Body of pancreas (tissue), 4 donors: ENCODE data around the gene CYS1. TPM values are rescaled to one million over a fixed set of nuclear protein-coding genes. Genes with fewer than 3 reads are reported as not detected.

Source experiments
- ATAC-seq: fragments of 150-250 bp; one replicate; pipeline ENCODE4 v1.9.1; 2016
- DNase-seq, 4 donors: peaks; one replicate each; pipeline ENCODE4 v3.0.0-alpha.2; 2019
- H3K27ac ChIP-seq, 4 donors: fragments of 200-600 bp; sonication (generic); 1 replicate in 3 of 4; 2 replicates in 1 of 4; pipeline versions ENCODE4 v1.5.1 to v1.6.1; 2016 to 2019; ENCODE audit warnings: mild to moderate bottlenecking in 1 of 4, mixed read lengths in 1 of 4, moderate library complexity in 1 of 4
- H3K27me3 ChIP-seq, 2 donors: fragments of 200-600 bp; sonication (generic); one replicate each; pipeline ENCODE4 v1.6.0; 2016; ENCODE audit warnings: mild to moderate bottlenecking in 1 of 2
- H3K36me3 ChIP-seq, 2 donors: fragments of 200-600 bp; sonication (generic); replicated peaks in 1 of 2; 2 replicates each; pipeline ENCODE4 v1.5.1; 2016; ENCODE audit warnings: low read depth in 2 of 2; ENCODE audit not compliant: insufficient read depth in 1 of 2
- H3K4me1 ChIP-seq: fragments of 200-600 bp; sonication (generic); one replicate; pipeline ENCODE4 v1.6.0; 2016
- H3K4me3 ChIP-seq, 2 donors: fragments of 200-600 bp; sonication (generic); 1 replicate in 1 of 2; 2 replicates in 1 of 2; pipeline ENCODE4 v1.5.1; 2016 to 2019
- H3K9me3 ChIP-seq, 3 donors: fragments of 200-600 bp; sonication (generic); 1 replicate in 2 of 3; 2 replicates in 1 of 3; pipeline ENCODE4 v1.5.1; 2016
- POLR2A ChIP-seq, 3 donors: fragments of 450-650 bp; IDR thresholded peaks; one replicate each; pipeline ENCODE4 v1.6.1; 2016; ENCODE audit warnings: antibody characterized with exemption in 3 of 3, mild to moderate bottlenecking in 2 of 3
- WGBS, 2 donors: methylation state at CpG; one replicate each; pipeline ENCODE4 v1.1.5; 2017; 5-methylcytosine and 5-hydroxymethylcytosine counted together
- intact Hi-C: fragments of 100-400 bp; cut with DNase I; formaldehyde crosslinking; loops from one replicate; pipeline ENCODE4 v1.15.1; 2023
- total RNA-seq, 2 donors: library from RNA; depleted of rRNA; stranded (reverse); fragments of >200 nt; gene quantifications; one replicate each; pipeline ENCODE4 v1.1.0, GENCODE V29; 2016
- TF ChIP-seq, protein P1 (sequence below), 7 experiments: fragments of 450-650 bp in 4 of 7; fragments of 200-600 bp in 3 of 7; sonication (generic) in 3 of 7; IDR thresholded peaks; one replicate each; pipeline ENCODE4 v1.5.1; 2016 to 2019; ENCODE audit warnings: antibody characterized with exemption in 7 of 7

The CYS1 gene
- total RNA-seq, 2 donors from 2014 or later = 30.4 to 36.6 TPM

DNA sequence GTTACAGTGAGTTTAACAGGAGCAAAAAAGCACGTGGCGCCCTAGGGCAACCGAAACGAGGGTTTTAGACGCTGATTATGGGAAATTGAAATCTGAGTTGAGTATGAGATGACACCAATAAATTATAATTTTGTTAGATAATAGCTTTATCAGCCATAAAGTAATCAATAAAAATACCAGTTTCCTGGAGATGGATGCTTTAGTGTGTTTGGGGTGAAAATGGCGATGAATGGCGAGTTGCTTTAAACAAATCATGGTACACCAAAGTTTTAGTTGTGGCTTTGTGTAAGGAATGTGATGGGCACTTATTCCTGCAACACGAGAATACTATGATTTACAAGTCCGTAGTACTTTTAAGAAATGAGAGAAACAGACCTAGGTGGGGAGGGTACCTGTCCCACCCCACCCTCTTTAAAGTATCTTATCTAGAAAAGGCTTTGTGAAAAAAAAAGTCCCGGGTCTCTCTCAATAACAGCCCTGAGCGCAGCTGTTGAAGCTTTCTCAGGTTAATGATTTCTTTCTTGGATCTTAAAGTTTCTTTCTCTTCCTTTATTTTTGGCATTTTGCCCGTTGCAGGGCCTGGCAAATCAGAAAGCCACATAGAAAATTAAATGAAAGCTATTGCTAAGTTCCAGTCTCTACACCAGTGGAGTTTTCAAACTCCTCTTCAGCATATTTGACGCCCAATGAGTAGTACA lies 40.8 kb upstream of the CYS1 start:
- TF ChIP-seq, protein P1, sequence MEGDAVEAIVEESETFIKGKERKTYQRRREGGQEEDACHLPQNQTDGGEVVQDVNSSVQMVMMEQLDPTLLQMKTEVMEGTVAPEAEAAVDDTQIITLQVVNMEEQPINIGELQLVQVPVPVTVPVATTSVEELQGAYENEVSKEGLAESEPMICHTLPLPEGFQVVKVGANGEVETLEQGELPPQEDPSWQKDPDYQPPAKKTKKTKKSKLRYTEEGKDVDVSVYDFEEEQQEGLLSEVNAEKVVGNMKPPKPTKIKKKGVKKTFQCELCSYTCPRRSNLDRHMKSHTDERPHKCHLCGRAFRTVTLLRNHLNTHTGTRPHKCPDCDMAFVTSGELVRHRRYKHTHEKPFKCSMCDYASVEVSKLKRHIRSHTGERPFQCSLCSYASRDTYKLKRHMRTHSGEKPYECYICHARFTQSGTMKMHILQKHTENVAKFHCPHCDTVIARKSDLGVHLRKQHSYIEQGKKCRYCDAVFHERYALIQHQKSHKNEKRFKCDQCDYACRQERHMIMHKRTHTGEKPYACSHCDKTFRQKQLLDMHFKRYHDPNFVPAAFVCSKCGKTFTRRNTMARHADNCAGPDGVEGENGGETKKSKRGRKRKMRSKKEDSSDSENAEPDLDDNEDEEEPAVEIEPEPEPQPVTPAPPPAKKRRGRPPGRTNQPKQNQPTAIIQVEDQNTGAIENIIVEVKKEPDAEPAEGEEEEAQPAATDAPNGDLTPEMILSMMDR (IDR thresholded peaks at IDR 0.05) = no peak
- no peak for TF ChIP-seq POLR2A (IDR thresholded peaks at IDR 0.05)
- Histone ChIP-seq H3K27ac (peak overlapping the region; percentile 81 to 92 (median 87)), H3K27me3 (no peaks in the 10 kb centered on the region), H3K9me3 (no peaks in the 10 kb centered on the region), H3K4me3 (peak overlapping the region; percentile 47 to 68), H3K36me3 (no peaks in the 10 kb centered on the region), H3K4me1 (peaks cover 34% of the 10 kb centered on the region)
- ATAC-seq = no peak
- intact Hi-C loops = no loop called here
- peak in 3 of 4 donors; percentile 31 to 61 (median 48) for DNase-seq
- WGBS, 2 donors = 12 to 13% methylated on average over 13 of the region's 13 CpGs

DNA sequence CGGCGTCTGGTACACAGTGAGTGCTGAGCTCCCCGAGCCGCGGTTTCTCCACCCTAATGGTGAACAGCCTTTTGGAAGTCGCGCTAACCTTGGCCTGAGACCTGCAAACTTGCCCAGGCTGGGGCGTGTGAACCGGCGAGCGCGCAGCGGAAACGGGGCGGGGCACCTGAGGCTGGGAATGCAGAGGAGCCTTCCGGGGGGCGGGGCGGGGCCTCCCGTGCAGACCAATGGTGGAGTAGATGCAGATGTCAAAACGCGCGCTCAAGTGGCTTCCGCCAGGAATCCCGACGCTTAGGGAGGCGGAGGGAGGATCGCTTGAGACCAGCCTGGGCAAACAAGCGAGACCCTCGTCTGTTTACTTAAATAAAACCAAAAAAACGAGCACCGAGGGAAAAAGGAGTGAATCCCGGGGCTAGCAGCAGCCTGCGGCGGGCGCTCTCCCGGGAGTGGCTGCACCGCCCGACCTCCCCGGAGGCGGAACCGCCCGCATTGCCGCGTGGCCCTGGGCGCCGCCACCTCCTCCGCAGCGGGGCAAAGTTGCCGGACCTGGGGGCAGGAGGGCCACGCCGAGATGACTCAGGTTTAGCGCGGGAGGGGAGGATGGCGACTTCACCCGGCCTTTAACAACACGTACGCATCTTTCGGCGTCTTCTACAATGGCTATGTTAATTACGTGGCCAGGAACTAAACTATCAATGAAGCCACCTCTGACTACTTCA lies 40.1 kb upstream of the CYS1 start:
- WGBS, 2 donors = 0 to 1% methylated on average over 31 to 56 of the region's 60 CpGs
- no peaks in the 10 kb centered on the region for H3K36me3 ChIP-seq
- TF ChIP-seq POLR2A (IDR thresholded peaks at IDR 0.05) = peak; percentile 34 to 81 (median 77)
- TF ChIP-seq, protein P1 (IDR thresholded peaks at IDR 0.05) = peak in 2 of 7 experiments; percentile 16 to 20
- H3K9me3 ChIP-seq = no peaks in the 10 kb centered on the region
- H3K4me3 ChIP-seq = peak overlapping the region; percentile 47 to 68
- ATAC-seq (peak; percentile 92), DNase-seq (peak; percentile 97 to 98 (median 97))
- H3K27me3 ChIP-seq = no peaks in the 10 kb centered on the region
- intact Hi-C loops = no loop called here
- peaks cover 34% of the 10 kb centered on the region for H3K4me1 ChIP-seq
- H3K27ac ChIP-seq = peak overlapping the region; percentile 81 to 92 (median 87)

DNA sequence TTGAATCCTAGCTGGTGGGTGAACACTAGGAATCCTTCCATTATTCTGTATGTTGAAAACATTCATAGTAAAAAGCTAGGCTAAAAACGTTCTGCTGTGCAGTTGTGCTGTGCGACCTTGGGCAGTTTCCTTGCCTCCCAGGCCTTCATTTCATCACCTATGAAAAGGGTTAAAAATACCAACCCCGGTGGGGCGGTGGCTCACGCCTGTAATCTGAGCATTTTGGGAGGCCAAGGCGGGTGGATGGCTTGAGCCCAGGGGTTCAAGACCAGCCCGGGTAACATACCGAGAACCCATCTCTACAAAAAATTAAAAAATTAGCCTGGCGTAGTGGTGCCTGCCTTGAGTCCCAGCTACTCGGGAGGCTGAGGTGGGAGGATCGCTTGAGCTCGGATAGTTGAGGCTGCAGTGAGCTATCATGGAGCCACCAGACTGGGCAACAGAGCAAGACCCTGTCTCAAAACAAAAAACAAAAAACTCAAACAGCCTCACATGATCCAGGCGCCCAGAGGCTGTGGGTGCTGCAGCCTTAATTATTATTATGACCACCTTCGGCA lies 39.5 kb upstream of the CYS1 start:
- peaks cover 34% of the 10 kb centered on the region for H3K4me1 ChIP-seq
- H3K27me3 ChIP-seq = no peaks in the 10 kb centered on the region
- ATAC-seq (no peak), DNase-seq (no peak)
- H3K27ac ChIP-seq = peak overlapping the region; percentile 81 to 92 (median 87)
- H3K9me3 ChIP-seq = no peaks in the 10 kb centered on the region
- intact Hi-C loops = no loop called here
- 53 to 66% methylated on average over 8 to 14 of the region's 14 CpGs for WGBS, 2 donors
- TF ChIP-seq POLR2A (IDR thresholded peaks at IDR 0.05) = no peak
- TF ChIP-seq, protein P1 (IDR thresholded peaks at IDR 0.05) = no peak
- no peaks in the 10 kb centered on the region for H3K36me3 ChIP-seq
- H3K4me3 ChIP-seq = peak overlapping the region in 1 of 2 donors; percentile 47

DNA sequence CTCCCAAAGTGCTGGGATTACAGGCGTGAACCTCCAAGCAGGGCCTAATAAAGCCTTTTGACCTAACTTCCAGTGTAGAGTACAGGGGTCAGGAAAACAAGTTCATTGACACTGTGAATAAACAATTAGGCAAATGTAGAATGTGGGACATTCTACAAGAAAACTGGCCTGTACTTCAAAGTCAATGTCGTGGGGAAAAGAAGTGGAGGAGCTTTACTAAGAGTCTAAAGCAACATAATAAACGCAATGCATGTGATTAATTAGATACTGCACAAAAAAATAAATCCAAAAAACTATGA lies 38.8 kb upstream of the CYS1 start:
- 90 to 94% methylated on average over 3 of the region's 3 CpGs for WGBS, 2 donors
- no peak for DNase-seq
- no peaks in the 10 kb centered on the region for H3K27me3 ChIP-seq
- no peaks in the 10 kb centered on the region for H3K9me3 ChIP-seq
- H3K36me3 ChIP-seq = no peaks in the 10 kb centered on the region
- H3K4me1 ChIP-seq = peaks cover 34% of the 10 kb centered on the region
- no peak overlapping the region for H3K27ac ChIP-seq
- intact Hi-C loops = no loop called here
- TF ChIP-seq, protein P1 (IDR thresholded peaks at IDR 0.05) = no peak
- no peak for TF ChIP-seq POLR2A (IDR thresholded peaks at IDR 0.05)
- no peak overlapping the region for H3K4me3 ChIP-seq
- no peak for ATAC-seq
